A549 (cell line): ENCODE measurements around the gene NUAK1. TPM values are rescaled to one million over a fixed set of nuclear protein-coding genes. Genes with fewer than 3 reads are reported as not detected.

Source experiments
- ATAC-seq, 2 experiments: fragments of 200-7000 bp in 1 of 2; fragments of >200 bp in 1 of 2; cut with Nextera tagmentation in 1 of 2; cut with Tn5 transposase in 1 of 2; 3 replicates each; pipeline versions ENCODE4 v1.8.0 to v1.9.1; 2018 to 2020; ENCODE audit warnings: mild to moderate bottlenecking in 1 of 2, moderate library complexity in 1 of 2
- CTCF ChIA-PET: fragments of 300-600 bp; sonication (Branson Sonifier 250); formaldehyde crosslinking; extraction: SDS; loops from one replicate; lab custom pipeline; 2021; ENCODE audit warnings: antibody characterized with exemption, inconsistent platforms; lab: Yijun Ruan, JAX
- POLR2A ChIA-PET: fragments of 350-600 bp; formaldehyde crosslinking; extraction: SDS; loops from one replicate; lab custom pipeline; 2021; ENCODE audit warnings: antibody characterized with exemption, inconsistent platforms; lab: Yijun Ruan, JAX
- DNase-seq, 2 experiments: peaks; one replicate each; pipeline versions ENCODE4 v3.0.0 to v3.0.0-alpha.2; 2011 to 2016; ENCODE audit warnings: low read depth in 1 of 2, low spot score in 1 of 2
- FAIRE-seq: peaks from 2 replicates; lab custom pipeline; 2011; peaks lifted over from hg19 to GRCh38; lab: Jason Lieb, UNC
- H3K27ac ChIP-seq, 2 experiments: fragments of >200 bp; sonication (Bioruptor Twin); formaldehyde crosslinking; 3 replicates each; pipeline ENCODE4 v1.5.1; 2016 to 2017
- H3K4me1 ChIP-seq: fragments of >200 bp; sonication (Bioruptor Twin); formaldehyde crosslinking; 3 replicates; pipeline ENCODE4 v1.6.1; 2016
- H3K4me2 ChIP-seq: fragments of >200 bp; sonication (Bioruptor Twin); formaldehyde crosslinking; 3 replicates; pipeline ENCODE4 v1.6.1; 2016
- H3K4me3 ChIP-seq: fragments of >200 bp; sonication (Bioruptor Twin); formaldehyde crosslinking; 3 replicates; pipeline ENCODE4 v1.5.1; 2016
- H3K9me3 ChIP-seq: fragments of >200 bp; sonication (Bioruptor Twin); formaldehyde crosslinking; 3 replicates; pipeline ENCODE4 v1.6.1; 2016
- BHLHE40 ChIP-seq: IDR thresholded peaks from 2 replicates; pipeline ENCODE4 v1.6.1; 2012; ENCODE audit warnings: low read depth, low read length, inconsistent platforms
- CEBPB ChIP-seq, 2 experiments: fragments of >200 bp in 1 of 2; sonication (Bioruptor Twin) in 1 of 2; formaldehyde crosslinking in 1 of 2; IDR thresholded peaks; 2 replicates each; pipeline ENCODE4 v1.6.1; 2012 to 2016
- CHD2 ChIP-seq: fragments of 150-350 bp; IDR thresholded peaks from 2 replicates; pipeline ENCODE4 v1.6.1; 2014; ENCODE audit warnings: low read length; ENCODE audit not compliant: partially characterized antibody
- EHMT2 ChIP-seq: fragments of 200-600 bp; sonication (generic); IDR thresholded peaks from 2 replicates; pipeline ENCODE4 v1.6.1; 2016; ENCODE audit warnings: antibody characterized with exemption, low read depth, mild to moderate bottlenecking, moderate library complexity
- FOXS1 ChIP-seq: fragments of 250-450 bp; sonication (Bioruptor Pico); IDR thresholded peaks from 2 replicates; pipeline ENCODE4 v1.5.0; 2020; ENCODE audit warnings: mild to moderate bottlenecking, moderate library complexity
- HEYL ChIP-seq: fragments of 250-450 bp; sonication (Bioruptor Pico); IDR thresholded peaks from 2 replicates; pipeline ENCODE4 v1.8.0; 2021; ENCODE audit warnings: mild to moderate bottlenecking, moderate library complexity
- HOXB13 ChIP-seq: fragments of 250-450 bp; sonication (Bioruptor Pico); IDR thresholded peaks from 2 replicates; pipeline ENCODE4 v1.5.0; 2020; ENCODE audit warnings: low read depth, mild to moderate bottlenecking, moderate library complexity
- JUN ChIP-seq, 2 experiments: fragments of >200 bp; sonication (Bioruptor Twin); formaldehyde crosslinking; IDR thresholded peaks; 2 replicates in 1 of 2; 3 replicates in 1 of 2; pipeline ENCODE4 v1.6.1; 2016 to 2017
- KDM5A ChIP-seq: fragments of 200-600 bp; sonication (generic); IDR thresholded peaks from 2 replicates; pipeline ENCODE4 v1.6.1; 2016; ENCODE audit warnings: antibody characterized with exemption, mild to moderate bottlenecking
- MAX ChIP-seq: IDR thresholded peaks from 2 replicates; pipeline ENCODE4 v1.6.1; 2012
- MYC ChIP-seq: IDR thresholded peaks from 2 replicates; pipeline ENCODE4 v1.6.1; 2012; ENCODE audit warnings: mild to moderate bottlenecking, inconsistent platforms, low read length, improper control_type of control experiment, borderline replicate concordance
- NPAS2 ChIP-seq: fragments of 250-450 bp; sonication (Bioruptor Pico); IDR thresholded peaks from 2 replicates; pipeline ENCODE4 v1.8.0; 2022; ENCODE audit warnings: mild to moderate bottlenecking, moderate library complexity, borderline replicate concordance
- PHF8 ChIP-seq: fragments of 200-600 bp; sonication (generic); IDR thresholded peaks from 2 replicates; pipeline ENCODE4 v1.6.1; 2016; ENCODE audit warnings: low read depth, mild to moderate bottlenecking, antibody characterized with exemption, moderate library complexity, borderline replicate concordance
- POLR2AphosphoS2 ChIP-seq: conservative IDR thresholded peaks from 2 replicates; pipeline ENCODE4 v1.6.1; 2012; ENCODE audit warnings: low read length, improper control_type of control experiment, inconsistent platforms
- RAD21 ChIP-seq, 2 experiments: fragments of >200 bp in 1 of 2; sonication (Bioruptor Twin) in 1 of 2; formaldehyde crosslinking in 1 of 2; IDR thresholded peaks in 1 of 2; conservative IDR thresholded peaks in 1 of 2; 2 replicates in 1 of 2; 3 replicates in 1 of 2; pipeline ENCODE4 v1.6.1; 2012 to 2018; ENCODE audit warnings: inconsistent platforms in 1 of 2
- RARB ChIP-seq: fragments of 250-450 bp; sonication (Bioruptor Pico); IDR thresholded peaks from 2 replicates; pipeline ENCODE4 v1.8.0; 2021; ENCODE audit warnings: mild to moderate bottlenecking, moderate library complexity
- RCOR1 ChIP-seq: fragments of 150-350 bp; IDR thresholded peaks from 2 replicates; pipeline ENCODE4 v1.6.1; 2014; ENCODE audit warnings: antibody characterized with exemption, low read length, low read depth
- REST ChIP-seq: fragments of 200-600 bp; sonication (generic); IDR thresholded peaks from 2 replicates; pipeline ENCODE4 v1.6.1; 2016; ENCODE audit warnings: antibody characterized with exemption, mild to moderate bottlenecking, moderate library complexity
- RNF2 ChIP-seq: fragments of 200-600 bp; sonication (generic); IDR thresholded peaks from 2 replicates; pipeline ENCODE4 v1.6.1; 2016; ENCODE audit warnings: low read depth, mild to moderate bottlenecking, antibody characterized with exemption, moderate library complexity, borderline replicate concordance
- SREBF2 ChIP-seq: fragments of 450-650 bp; IDR thresholded peaks from 2 replicates; pipeline ENCODE4 v1.6.1; 2014; ENCODE audit warnings: mild to moderate bottlenecking, moderate library complexity
- TFCP2L1 ChIP-seq: fragments of 250-450 bp; sonication (Bioruptor Pico); IDR thresholded peaks from 2 replicates; pipeline ENCODE4 v1.5.0; 2021; ENCODE audit warnings: mild to moderate bottlenecking
- ZFP36 ChIP-seq: fragments of 450-650 bp; IDR thresholded peaks from 2 replicates; pipeline ENCODE4 v1.6.1; 2014; ENCODE audit warnings: borderline replicate concordance; ENCODE audit not compliant: partially characterized antibody
- ZNF302 ChIP-seq: fragments of 250-450 bp; sonication (Bioruptor Pico); IDR thresholded peaks from 2 replicates; pipeline ENCODE4 v1.9.0; 2021; ENCODE audit warnings: inconsistent platforms, mild to moderate bottlenecking, moderate library complexity
- WGBS: methylation state at CpG from one replicate; pipeline ENCODE4 v1.1.6; 2017; ENCODE audit errors: missing lambda C conversion rate; 5-methylcytosine and 5-hydroxymethylcytosine counted together
- polyA plus RNA-seq, 4 experiments: library from polyadenylated mRNA; depleted of rRNA in 3 of 4; stranded (reverse); fragments of >200 nt; fragmentation: RNase III in 1 of 4; extraction: RNeasy Plus Mini Kit Qiagen cat#74134 plus additional on column Dnase treatment in 1 of 4; gene quantifications; 2 replicates in 3 of 4; 3 replicates in 1 of 4; pipeline ENCODE4 v1.2.3, GENCODE V29; 2011 to 2017
- TF ChIP-seq, protein P1 (sequence below): fragments of 150-350 bp; IDR thresholded peaks from 2 replicates; pipeline ENCODE4 v1.6.1; 2014; ENCODE audit warnings: low read depth, mild to moderate bottlenecking, low read length

Gene NUAK1
- polyA plus RNA-seq, 2 of the 4 experiments (the other 2 are of a cell fraction): 20.8 to 22.3 TPM

GRCh38 chr12:106132175-106133135 lies 6.3 kb downstream of the NUAK1 start:
- POLR2A ChIA-PET: interaction anchor here (1.7 kb wide), 1 partner anchor 102 kb away, joined by 6 read pairs; no protein-coding TSS in a partner anchor
- no peaks in the 10 kb centered on the region for H3K9me3 ChIP-seq
- FAIRE-seq: no peak
- TF ChIP-seq POLR2AphosphoS2 (no peak), CHD2 (no peak), KDM5A (no peak), FOXS1 (CRISPR knock-in tag) (no peak), RCOR1 (no peak), REST (no peak), JUN (IDR thresholded peaks at IDR 0.05) (no peak), ZFP36 (no peak), HEYL (CRISPR knock-in tag) (no peak), RNF2 (no peak), NPAS2 (CRISPR knock-in tag) (no peak), MYC (no peak)
- TF ChIP-seq, protein P1, sequence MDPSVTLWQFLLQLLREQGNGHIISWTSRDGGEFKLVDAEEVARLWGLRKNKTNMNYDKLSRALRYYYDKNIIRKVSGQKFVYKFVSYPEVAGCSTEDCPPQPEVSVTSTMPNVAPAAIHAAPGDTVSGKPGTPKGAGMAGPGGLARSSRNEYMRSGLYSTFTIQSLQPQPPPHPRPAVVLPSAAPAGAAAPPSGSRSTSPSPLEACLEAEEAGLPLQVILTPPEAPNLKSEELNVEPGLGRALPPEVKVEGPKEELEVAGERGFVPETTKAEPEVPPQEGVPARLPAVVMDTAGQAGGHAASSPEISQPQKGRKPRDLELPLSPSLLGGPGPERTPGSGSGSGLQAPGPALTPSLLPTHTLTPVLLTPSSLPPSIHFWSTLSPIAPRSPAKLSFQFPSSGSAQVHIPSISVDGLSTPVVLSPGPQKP: no peak
- TF ChIP-seq, all 56 proteins: peak for 0
- Histone ChIP-seq H3K27ac (peak overlapping the region; percentile 99), H3K4me3 (no peak overlapping the region), H3K4me2 (peak overlapping the region; percentile 93), H3K4me1 (peaks cover 94% of the 10 kb centered on the region)
- WGBS: 62% methylated on average over 7 of the region's 7 CpGs
- CTCF ChIA-PET: interaction anchor here (0.6 to 10.0 kb wide), 7 partner anchors 16 to 731 kb away, joined by 3 to 135 read pairs (median 52); no protein-coding TSS in a partner anchor
- DNase-seq (no peak), ATAC-seq (no peak)

- no peak for TF ChIP-seq PHF8
- TF ChIP-seq CHD2: no peak
- no peak for TF ChIP-seq RCOR1
- TF ChIP-seq MAX: peak; percentile 60; the same call in 1 of the 2 replicates
- TF ChIP-seq SREBF2: no peak
- TF ChIP-seq CEBPB (IDR thresholded peaks at IDR 0.05): 0 out of 4 replicates have a peak, but pooled peaks of 1 of the 2 experiments have one; percentile 3
- no peak for TF ChIP-seq EHMT2
- no peak for TF ChIP-seq BHLHE40
- TF ChIP-seq POLR2AphosphoS2: no peak
- no peak for TF ChIP-seq ZNF302 (CRISPR knock-in tag)
- no peak for TF ChIP-seq RARB (CRISPR knock-in tag)
- no peak for TF ChIP-seq HOXB13 (CRISPR knock-in tag)
- no peak for TF ChIP-seq MYC
- peak in 1 of 2 experiments; percentile 1; a peak in 1 of 5 replicates for TF ChIP-seq RAD21 (conservative IDR thresholded peaks at IDR 0.05 in 1 of 2, IDR thresholded peaks at IDR 0.05 in 1 of 2)
- TF ChIP-seq TFCP2L1: no peak
- no peak for TF ChIP-seq ZFP36
- TF ChIP-seq, all 56 proteins: peak for 3
- Histone ChIP-seq H3K4me1 (peaks cover 96% of the 10 kb centered on the region), H3K4me3 (no peak overlapping the region), H3K9me3 (no peaks in the 10 kb centered on the region), H3K27ac (peak overlapping the region; percentile 99), H3K4me2 (peak overlapping the region; percentile 93)
- DNase-seq (peak in 1 of 2 experiments; percentile 47), ATAC-seq (peak in 1 of 2 experiments; percentile 20; a peak in 3 of 6 replicates), FAIRE-seq (no peak)
- CTCF ChIA-PET: interaction anchor here (1.1 kb wide), 2 partner anchors 23 to 41 kb away, joined by 3 to 4 read pairs; no protein-coding TSS in a partner anchor
- POLR2A ChIA-PET: no interaction called here
- 3% methylated on average over 5 of the region's 5 CpGs for WGBS
Measured at GRCh38 chr12:106131676-106132075, 7.1 kb downstream of the NUAK1 start.
